Measurements from ENCODE around the gene AMER1.

AMER1 gene

GRCh38 chrX:64186974-64187761 lies 18.3 kb downstream of the AMER1 start:
- DNase-seq (ENCODE audit: low read depth in 2 of 3, low spot score in 2 of 3) = no peak

GRCh38 chrX:64184396-64184795 lies 21.1 kb downstream of the AMER1 start:
- DNase-seq (ENCODE audit: low read depth in 2 of 3, low spot score in 2 of 3) = no peak

- DNase-seq (ENCODE audit: low read depth in 2 of 3, low spot score in 2 of 3) = no peak
These were observed 23.3 kb downstream of the AMER1 start for GRCh38 chrX:64182208-64182607.

- no peak for DNase-seq (ENCODE audit: low read depth in 2 of 3, low spot score in 2 of 3)
These were observed 28.6 kb downstream of the AMER1 start for GRCh38 chrX:64176876-64177275.

- no peak for DNase-seq (ENCODE audit: low read depth in 2 of 3, low spot score in 2 of 3)
These were observed 35.5 kb downstream of the AMER1 start for GRCh38 chrX:64169988-64170387.

GRCh38 chrX:64152857-64153256 lies 52.7 kb downstream of the AMER1 start:
- no peak for DNase-seq (ENCODE audit: low read depth in 2 of 3, low spot score in 2 of 3)

- DNase-seq (ENCODE audit: low read depth in 2 of 3, low spot score in 2 of 3) = no peak
These were observed 53.6 kb downstream of the AMER1 start for GRCh38 chrX:64151911-64152310.

GRCh38 chrX:64150775-64151174 lies 54.7 kb downstream of the AMER1 start:
- no peak for DNase-seq (ENCODE audit: low read depth in 2 of 3, low spot score in 2 of 3)
